HEK293 (cell line): ENCODE results near the gene PPP1R11.
A peak's percentile ranks its signal among the peaks of the same experiment; 100 is the strongest.

Experiments used
- CTCF ChIA-PET: fragments of 350-600 bp; formaldehyde crosslinking; extraction: SDS; loops from one replicate; lab custom pipeline; 2021; ENCODE audit warnings: antibody characterized with exemption; lab: Yijun Ruan, JAX
- POLR2A ChIA-PET: fragments of 300-600 bp; formaldehyde crosslinking; extraction: SDS; loops from one replicate; lab custom pipeline; 2020; ENCODE audit warnings: antibody characterized with exemption, inconsistent platforms; lab: Yijun Ruan, JAX
- H3K27ac ChIP-seq: fragments of 200-500 bp; sonication (Bioruptor generic); 2 replicates; pipeline ENCODE4 v1.5.1; 2014; ENCODE audit warnings: low read depth, low read length, control low read depth, inconsistent platforms; ENCODE audit errors: extremely low read depth
- H3K36me3 ChIP-seq, 2 experiments: fragments of 200-500 bp in 1 of 2; sonication (Bioruptor generic) in 1 of 2; 1 replicate in 1 of 2; 2 replicates in 1 of 2; pipeline ENCODE4 v1.5.1; 2014 to 2017; ENCODE audit warnings: inconsistent platforms in 2 of 2, low read length in 2 of 2; ENCODE audit not compliant: control insufficient read depth in 2 of 2, insufficient read depth in 1 of 2
- H3K4me1 ChIP-seq: fragments of 200-500 bp; sonication (Bioruptor generic); 2 replicates; pipeline ENCODE4 v1.5.1; 2014; ENCODE audit warnings: mild to moderate bottlenecking, low read length, inconsistent platforms; ENCODE audit not compliant: control insufficient read depth, insufficient read depth
- H3K4me3 ChIP-seq: 2 replicates; pipeline ENCODE4 v1.5.1; 2011; ENCODE audit warnings: low read depth, mild to moderate bottlenecking, control low read depth, low read length, moderate library complexity
- H3K9me3 ChIP-seq: fragments of 200-500 bp; sonication (Bioruptor generic); 2 replicates; pipeline ENCODE4 v1.5.1; 2014; ENCODE audit warnings: low read depth, low read length, inconsistent platforms; ENCODE audit not compliant: control insufficient read depth, insufficient read depth
- GLI4 ChIP-seq: fragments of 450-650 bp; formaldehyde crosslinking; IDR thresholded peaks from 2 replicates; pipeline ENCODE4 v1.5.1; 2016; ENCODE audit warnings: missing biosample characterization, missing genetic modification characterization
- KLF10 ChIP-seq: fragments of 450-650 bp; IDR thresholded peaks from 2 replicates; pipeline ENCODE4 v1.5.1; 2018; ENCODE audit warnings: missing biosample characterization, mild to moderate bottlenecking, missing genetic modification characterization
- KLF7 ChIP-seq: fragments of 450-650 bp; formaldehyde crosslinking; IDR thresholded peaks from 2 replicates; pipeline ENCODE4 v1.5.1; 2016; ENCODE audit warnings: missing biosample characterization, missing genetic modification characterization, borderline replicate concordance
- KLF9 ChIP-seq: fragments of 450-650 bp; formaldehyde crosslinking; IDR thresholded peaks from 2 replicates; pipeline ENCODE4 v1.5.1; 2016; ENCODE audit warnings: missing biosample characterization, missing genetic modification characterization, low read depth
- OSR2 ChIP-seq: fragments of 450-650 bp; formaldehyde crosslinking; IDR thresholded peaks from 2 replicates; pipeline ENCODE4 v1.5.1; 2016; ENCODE audit warnings: missing biosample characterization, missing genetic modification characterization
- RBAK ChIP-seq: fragments of 450-650 bp; formaldehyde crosslinking; IDR thresholded peaks from 2 replicates; pipeline ENCODE4 v1.5.1; 2016; ENCODE audit warnings: missing biosample characterization, missing genetic modification characterization
- TRIM28 ChIP-seq: IDR thresholded peaks from 2 replicates; pipeline ENCODE4 v1.6.1; 2011; ENCODE audit warnings: low read length, control low read depth, borderline replicate concordance
- TSHZ1 ChIP-seq: fragments of 450-650 bp; formaldehyde crosslinking; IDR thresholded peaks from 2 replicates; pipeline ENCODE4 v1.5.1; 2016; ENCODE audit warnings: missing biosample characterization, missing genetic modification characterization, borderline replicate concordance
- WT1 ChIP-seq: fragments of 450-650 bp; formaldehyde crosslinking; IDR thresholded peaks from 2 replicates; pipeline ENCODE4 v1.5.1; 2016; ENCODE audit warnings: missing biosample characterization, missing genetic modification characterization
- YY1 ChIP-seq: fragments of 450-650 bp; formaldehyde crosslinking; IDR thresholded peaks from 2 replicates; pipeline ENCODE4 v1.5.1; 2018; ENCODE audit warnings: missing biosample characterization, missing genetic modification characterization
- ZBTB20 ChIP-seq: fragments of 450-650 bp; formaldehyde crosslinking; IDR thresholded peaks from 2 replicates; pipeline ENCODE4 v1.5.1; 2016; ENCODE audit warnings: missing biosample characterization, missing genetic modification characterization
- ZFHX2 ChIP-seq: fragments of 450-650 bp; formaldehyde crosslinking; conservative IDR thresholded peaks from 2 replicates; pipeline ENCODE4 v1.5.1; 2016; ENCODE audit warnings: missing biosample characterization, missing genetic modification characterization
- ZNF132 ChIP-seq: fragments of 450-650 bp; formaldehyde crosslinking; IDR thresholded peaks from 2 replicates; pipeline ENCODE4 v1.5.1; 2017; ENCODE audit warnings: missing biosample characterization, missing genetic modification characterization, borderline replicate concordance
- ZNF133 ChIP-seq: fragments of 450-650 bp; formaldehyde crosslinking; IDR thresholded peaks from 2 replicates; pipeline ENCODE4 v1.5.1; 2016; ENCODE audit warnings: missing biosample characterization, missing genetic modification characterization
- ZNF16 ChIP-seq: fragments of 450-650 bp; formaldehyde crosslinking; IDR thresholded peaks from 2 replicates; pipeline ENCODE4 v1.5.1; 2016; ENCODE audit warnings: low read depth, missing biosample characterization, missing genetic modification characterization
- ZNF248 ChIP-seq: fragments of 450-650 bp; formaldehyde crosslinking; IDR thresholded peaks from 2 replicates; pipeline ENCODE4 v1.5.1; 2017; ENCODE audit warnings: missing biosample characterization, missing genetic modification characterization
- ZNF341 ChIP-seq: fragments of 450-650 bp; formaldehyde crosslinking; IDR thresholded peaks from 2 replicates; pipeline ENCODE4; 2016; ENCODE audit warnings: low read depth, missing biosample characterization, missing genetic modification characterization
- ZNF37A ChIP-seq: fragments of 450-650 bp; IDR thresholded peaks from 2 replicates; pipeline ENCODE4 v1.5.1; 2018; ENCODE audit warnings: missing biosample characterization, missing genetic modification characterization
- ZNF473 ChIP-seq: fragments of 450-650 bp; formaldehyde crosslinking; IDR thresholded peaks from 2 replicates; pipeline ENCODE4 v1.5.1; 2017; ENCODE audit warnings: missing biosample characterization, missing genetic modification characterization
- ZNF548 ChIP-seq: fragments of 450-650 bp; formaldehyde crosslinking; IDR thresholded peaks from 2 replicates; pipeline ENCODE4 v1.5.1; 2016; ENCODE audit warnings: missing biosample characterization, missing genetic modification characterization
- ZNF549 ChIP-seq: fragments of 450-650 bp; IDR thresholded peaks from 2 replicates; pipeline ENCODE4 v1.5.1; 2018; ENCODE audit warnings: missing biosample characterization, missing genetic modification characterization, mild to moderate bottlenecking, inconsistent platforms, moderate library complexity
- ZNF558 ChIP-seq: fragments of 450-650 bp; formaldehyde crosslinking; IDR thresholded peaks from 2 replicates; pipeline ENCODE4 v1.5.1; 2016; ENCODE audit warnings: missing biosample characterization, missing genetic modification characterization
- ZNF621 ChIP-seq: fragments of 450-650 bp; formaldehyde crosslinking; IDR thresholded peaks from 2 replicates; pipeline ENCODE4 v1.5.1; 2017; ENCODE audit warnings: missing biosample characterization, missing genetic modification characterization
- ZNF629 ChIP-seq: fragments of 450-650 bp; formaldehyde crosslinking; IDR thresholded peaks from 2 replicates; pipeline ENCODE4 v1.5.1; 2017; ENCODE audit warnings: missing biosample characterization, missing genetic modification characterization
- ZNF654 ChIP-seq: fragments of 450-650 bp; formaldehyde crosslinking; IDR thresholded peaks from 2 replicates; pipeline ENCODE4 v1.5.1; 2016; ENCODE audit warnings: low read depth, missing biosample characterization, missing genetic modification characterization
- ZNF664 ChIP-seq: fragments of 450-650 bp; formaldehyde crosslinking; IDR thresholded peaks from 2 replicates; pipeline ENCODE4 v1.5.1; 2016; ENCODE audit warnings: missing biosample characterization, missing genetic modification characterization
- ZNF704 ChIP-seq: fragments of 450-650 bp; formaldehyde crosslinking; IDR thresholded peaks from 2 replicates; pipeline ENCODE4 v1.5.1; 2016; ENCODE audit warnings: missing biosample characterization, missing genetic modification characterization
- ZNF707 ChIP-seq: fragments of 450-650 bp; formaldehyde crosslinking; IDR thresholded peaks from 2 replicates; pipeline ENCODE4 v1.5.1; 2016; ENCODE audit warnings: missing biosample characterization, missing genetic modification characterization
- ZSCAN30 ChIP-seq: fragments of 450-650 bp; IDR thresholded peaks from 2 replicates; pipeline ENCODE4 v1.5.1; 2018; ENCODE audit warnings: missing biosample characterization, mild to moderate bottlenecking, missing genetic modification characterization, moderate library complexity

The PPP1R11 gene

GRCh38 chr6:30100585-30101443 lies 33.8 kb downstream of the PPP1R11 start:
- ChIA-PET CTCF (interaction anchor here (0.8 to 5.7 kb wide), 15 partner anchors 10 to 398 kb away, joined by 3 to 74 read pairs (median 9); partner anchors contain the start of gene POLR1H), POLR2A (interaction anchor here (0.6 to 1.7 kb wide), 9 partner anchors 9 to 225 kb away, joined by 3 to 36 read pairs (median 5); partner anchors contain the start of genes POLR1H, PPP1R11, TRIM26 and TRIM39)
- Histone ChIP-seq H3K4me1 (peaks cover 15% of the 10 kb centered on the region), H3K27ac (no peak overlapping the region), H3K9me3 (no peaks in the 10 kb centered on the region), H3K36me3 (no peaks in the 10 kb centered on the region), H3K4me3 (peak overlapping the region; percentile 44)
- TF ChIP-seq ZNF664 (tag by site-specific recombination) (no peak), ZNF133 (no peak), ZNF16 (no peak), ZFHX2 (tag by site-specific recombination) (peak; percentile 40; the same call in 1 of the 2 replicates), ZNF548 (tag by site-specific recombination) (no peak)

- Histone ChIP-seq H3K9me3 (no peaks in the 10 kb centered on the region), H3K4me1 (peaks cover 15% of the 10 kb centered on the region), H3K27ac (no peak overlapping the region; the same call in 1 of the 2 replicates), H3K4me3 (peak overlapping the region; percentile 44), H3K36me3 (no peaks in the 10 kb centered on the region)
- ChIA-PET CTCF (interaction anchor here (0.5 to 5.7 kb wide), 28 partner anchors 8 to 668 kb away, joined by 3 to 74 read pairs (median 4); partner anchors contain the start of genes POLR1H, TRIM26 and TRIM31), POLR2A (interaction anchor here (0.6 to 1.7 kb wide), 22 partner anchors 10 to 225 kb away, joined by 3 to 36 read pairs (median 4); partner anchors contain the start of genes POLR1H, PPP1R11, TRIM26 and TRIM39)
- TF ChIP-seq KLF7 (tag by site-specific recombination) (no peak), ZNF248 (tag by site-specific recombination) (no peak), ZNF621 (no peak), TSHZ1 (tag by site-specific recombination) (no peak), ZNF558 (no peak), ZNF704 (tag by site-specific recombination) (no peak), WT1 (tag by site-specific recombination) (peak; percentile 14; the same call in 1 of the 2 replicates), ZSCAN30 (tag by site-specific recombination) (no peak; the same call in 1 of the 2 replicates), OSR2 (tag by site-specific recombination) (peak; percentile 60), ZNF473 (tag by site-specific recombination) (no peak), ZNF629 (tag by site-specific recombination) (0 out of 2 replicates have a peak, but pooled peaks have one; percentile 25), KLF9 (tag by site-specific recombination) (peak; percentile 51; the same call in 1 of the 2 replicates), ZNF707 (tag by site-specific recombination) (no peak), ZNF549 (tag by site-specific recombination) (no peak), ZNF37A (tag by site-specific recombination) (no peak), GLI4 (tag by site-specific recombination) (no peak), KLF10 (tag by site-specific recombination) (no peak), ZNF654 (no peak), ZBTB20 (tag by site-specific recombination) (peak; percentile 98; the same call in 1 of the 2 replicates), TRIM28 (no peak), YY1 (tag by site-specific recombination) (no peak), RBAK (no peak), ZNF341 (tag by site-specific recombination) (peak; percentile 69), ZNF132 (tag by site-specific recombination) (no peak)
Observed at GRCh38 chr6:30101444-30102413, 34.7 kb downstream of the PPP1R11 start.
